HS-27A (cell line): ENCODE results near the gene ATP6V1G3.
"Not testable (repeated sequence)": the region's sequence is repeated elsewhere in the genome, so short reads cannot be mapped to it uniquely, and the experiment has no call there.

Experiments used
- DNase-seq: peaks from one replicate; pipeline ENCODE4 v3.0.0-alpha.2; 2012; ENCODE audit warnings: low read depth, missing footprints

Gene ATP6V1G3

DNA sequence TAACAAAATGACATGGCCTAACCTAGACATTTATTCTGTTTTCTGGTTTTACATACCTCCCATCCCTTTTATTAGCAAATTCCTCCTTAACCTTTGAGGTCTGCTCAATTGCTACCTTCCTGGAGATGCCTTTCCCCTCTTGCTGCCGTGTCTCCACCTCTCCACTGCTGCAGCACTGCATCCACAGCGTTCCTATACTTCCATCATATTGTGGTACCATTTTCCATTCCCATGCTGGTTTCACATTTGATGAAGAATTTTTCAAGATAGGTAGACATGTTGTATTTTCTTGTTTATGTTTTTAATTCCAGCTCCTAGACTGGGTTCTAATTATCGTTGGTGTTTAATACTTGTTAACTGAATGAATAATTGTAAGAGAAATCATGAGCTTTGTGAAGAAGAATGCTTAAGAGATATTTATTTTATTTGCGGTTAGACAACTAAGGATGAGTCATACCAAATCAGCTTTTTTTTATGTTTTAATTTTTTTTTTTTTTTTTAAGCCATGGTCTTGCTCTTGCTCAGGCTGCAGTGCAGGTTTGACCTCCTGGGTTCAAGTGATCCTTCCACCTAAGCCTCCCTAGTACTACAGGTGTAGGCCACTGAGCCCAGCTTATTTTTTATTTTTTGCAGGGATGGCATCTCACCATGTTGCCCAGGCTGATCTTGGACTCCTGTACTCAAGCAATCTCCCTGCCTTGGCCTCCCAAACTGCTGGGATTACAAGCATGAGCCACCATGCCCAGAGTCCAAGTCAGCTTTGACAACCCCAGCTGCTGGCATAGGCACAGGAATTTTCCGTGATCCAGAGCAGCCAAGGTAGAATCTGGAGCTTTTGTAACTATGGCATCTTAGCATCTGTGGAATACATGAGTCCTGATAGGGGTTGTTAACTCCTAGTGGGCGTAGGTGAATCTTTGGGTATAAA, 44.0 kb downstream of the ATP6V1G3 start:
- peak; percentile 69 for DNase-seq

DNA sequence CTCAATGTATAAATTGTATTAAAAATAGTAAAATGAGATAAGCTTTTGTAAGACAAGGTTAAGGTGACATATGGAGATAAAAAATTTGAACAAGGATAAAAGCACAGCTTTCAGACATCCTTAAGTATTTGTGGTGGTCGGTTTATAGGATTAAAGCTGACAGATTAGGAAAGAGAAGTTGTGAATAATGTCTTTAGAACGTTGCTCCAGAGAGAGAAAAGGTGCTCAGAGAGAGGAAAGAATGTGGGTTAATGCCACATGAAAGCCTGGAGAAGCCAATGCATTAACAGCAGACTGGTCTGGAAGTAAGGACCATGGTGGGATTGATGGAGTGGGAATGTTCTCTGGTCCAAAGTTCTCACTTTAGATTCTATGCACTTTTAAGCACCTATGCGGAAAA, 44.8 kb downstream of the ATP6V1G3 start:
- no peak for DNase-seq

DNA sequence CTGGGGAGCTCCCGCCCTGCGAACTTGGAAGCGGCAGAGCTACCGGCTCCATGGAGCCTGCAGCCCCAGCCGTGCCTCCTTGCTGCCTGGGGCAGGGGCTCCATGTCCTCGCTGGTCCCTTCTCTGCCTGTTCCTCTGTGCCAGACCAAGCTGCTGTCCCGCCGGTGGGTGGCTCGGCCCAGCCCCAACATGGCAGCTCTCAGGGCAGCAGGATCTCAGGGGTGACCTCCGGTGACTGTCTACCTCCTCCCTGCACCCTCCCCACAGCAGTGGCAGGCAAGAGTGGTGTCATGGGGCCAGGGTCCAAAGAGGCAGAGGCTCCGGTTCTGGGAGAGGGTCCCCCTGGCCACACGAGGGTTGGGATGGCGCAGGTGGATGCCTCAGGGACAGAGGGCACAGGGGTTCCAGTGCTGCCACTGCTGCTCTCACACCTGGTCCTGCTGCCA, 45.8 kb downstream of the ATP6V1G3 start:
- DNase-seq: no peak

DNA sequence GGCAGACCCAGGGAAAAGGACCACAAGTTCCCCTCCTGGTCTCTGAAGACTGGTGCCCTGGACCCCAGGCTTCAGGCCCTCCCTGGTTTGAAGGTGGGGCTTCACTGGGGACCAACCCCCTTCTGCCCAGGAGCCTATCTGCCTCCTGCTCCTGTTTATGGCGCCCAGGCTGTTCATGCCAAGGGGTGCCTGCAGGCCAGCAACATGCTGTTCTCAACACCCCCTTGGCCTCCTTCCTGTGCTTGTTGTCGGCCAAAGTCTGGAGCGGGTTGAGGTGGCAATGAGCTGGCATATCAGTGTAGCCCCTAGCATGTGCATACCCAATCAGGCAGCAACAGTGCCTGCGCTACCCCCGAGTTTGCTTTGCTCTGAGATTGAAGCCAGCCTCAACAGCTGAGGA, 46.3 kb downstream of the ATP6V1G3 start:
- no peak for DNase-seq

DNA sequence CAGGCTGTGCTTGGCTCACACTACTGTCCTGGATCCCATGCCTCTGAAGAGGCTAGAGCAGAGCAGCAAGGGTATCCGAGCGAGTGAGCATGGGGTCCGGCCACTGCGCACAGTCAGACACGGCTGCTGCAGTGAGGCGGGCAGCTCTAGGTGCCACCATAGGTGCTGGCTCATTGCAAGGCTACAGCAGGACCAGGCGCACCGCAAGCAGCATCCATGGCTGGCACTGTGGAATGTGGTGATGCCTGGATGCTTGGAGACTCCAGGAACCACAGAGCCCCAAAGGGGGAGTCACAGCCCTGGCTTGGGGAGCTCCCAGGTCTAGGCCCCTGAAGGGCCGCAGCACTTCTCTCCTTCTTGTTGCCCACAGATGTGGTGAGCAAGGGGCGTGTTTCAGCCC, 47.2 kb downstream of the ATP6V1G3 start:
- no peak for DNase-seq

DNA sequence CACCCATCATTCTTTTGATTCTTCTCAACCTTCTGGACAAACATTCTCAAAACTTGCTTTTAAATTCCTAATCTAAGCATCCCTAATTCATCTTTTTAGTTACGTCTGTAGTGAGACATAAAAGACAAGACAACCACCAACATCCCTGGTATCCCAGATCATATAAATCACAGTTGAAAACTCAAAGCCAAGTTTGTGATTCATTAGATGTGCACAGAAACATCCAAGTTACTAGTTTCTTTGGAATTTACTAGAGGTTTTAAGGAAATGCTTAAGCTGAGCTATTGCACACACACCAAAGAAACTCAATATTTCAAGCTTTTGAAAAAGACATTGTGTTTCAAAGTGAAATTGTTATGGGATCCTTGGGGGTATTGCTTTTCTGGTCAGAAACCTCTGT, 47.6 kb downstream of the ATP6V1G3 start:
- peak; percentile 70 for DNase-seq

DNA sequence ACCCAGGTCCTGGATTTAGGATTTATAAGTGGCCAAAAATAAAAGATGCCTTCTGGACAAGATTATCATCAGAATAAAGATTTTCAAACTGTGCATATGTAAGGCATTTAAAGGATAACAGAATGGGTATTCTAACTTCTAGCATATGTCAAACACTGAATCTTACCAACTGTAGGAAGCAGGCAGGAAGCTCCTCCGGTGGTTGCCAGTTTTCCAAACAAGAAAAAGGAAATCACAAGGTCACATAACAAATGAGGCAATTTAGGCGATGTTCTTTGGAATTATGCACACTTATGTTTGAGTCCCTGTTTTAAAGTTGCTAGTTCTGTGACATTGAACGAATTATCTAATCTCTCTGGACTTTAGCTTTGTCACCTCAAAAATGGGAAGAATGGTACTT, 48.9 kb downstream of the ATP6V1G3 start:
- DNase-seq: no peak

DNA sequence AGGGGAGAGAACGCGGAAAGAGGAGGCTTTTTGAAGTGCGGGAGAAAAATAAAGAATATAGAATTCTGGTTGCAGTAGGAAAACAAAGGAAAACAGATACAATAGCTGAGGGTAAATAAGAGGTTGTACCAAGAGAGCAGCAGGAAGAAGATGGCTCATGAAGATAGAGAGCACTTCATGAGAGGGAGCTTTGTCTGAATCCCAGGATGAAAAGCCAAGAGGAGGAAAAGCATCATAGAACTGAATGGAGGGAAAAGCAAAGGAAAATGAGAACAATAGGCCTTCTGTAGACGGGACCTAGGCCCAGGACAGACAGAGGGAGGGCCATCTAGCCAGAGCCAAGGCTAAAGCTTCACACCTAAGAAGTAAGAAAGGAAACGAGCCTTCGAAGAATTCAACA, 49.5 kb downstream of the ATP6V1G3 start:
- DNase-seq: no peak

DNA sequence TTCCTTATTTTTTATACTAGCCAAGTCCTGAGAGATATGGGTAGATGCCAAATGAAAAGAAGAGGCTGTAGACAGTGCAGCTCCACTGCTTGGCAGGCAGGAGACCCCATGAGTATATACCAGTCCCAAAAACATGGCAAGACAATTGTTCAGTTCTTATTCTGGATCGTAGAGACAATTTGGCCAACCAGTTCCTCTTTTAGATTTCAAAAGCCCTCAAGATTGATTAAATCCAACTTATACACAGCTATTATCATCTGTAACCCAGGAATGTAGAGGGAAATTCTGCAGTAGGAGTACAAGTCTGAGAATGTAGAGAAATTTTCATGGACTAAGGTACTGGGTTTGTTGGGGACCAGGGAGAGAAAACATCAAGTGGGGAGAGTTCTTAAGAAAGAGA, 50.3 kb downstream of the ATP6V1G3 start:
- no peak for DNase-seq

DNA sequence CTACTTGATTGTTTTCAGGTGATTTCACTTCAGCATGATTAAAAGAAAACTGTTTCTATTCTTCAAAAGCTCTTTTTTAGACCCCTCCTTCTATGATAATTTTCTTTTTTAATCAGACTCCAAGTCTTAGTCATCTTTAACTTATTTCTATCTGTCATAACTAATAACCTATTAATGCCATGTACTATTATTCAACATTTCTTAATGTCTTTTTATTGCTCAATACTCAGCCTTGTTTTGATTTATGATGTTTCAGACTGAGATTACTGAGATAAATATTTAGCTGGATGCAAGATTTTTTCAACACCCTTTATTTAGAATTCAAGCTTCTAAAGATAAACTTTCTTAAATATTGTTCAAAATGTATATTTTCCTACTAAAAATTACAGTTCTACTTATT, 53.6 kb downstream of the ATP6V1G3 start:
- DNase-seq: no peak

DNA sequence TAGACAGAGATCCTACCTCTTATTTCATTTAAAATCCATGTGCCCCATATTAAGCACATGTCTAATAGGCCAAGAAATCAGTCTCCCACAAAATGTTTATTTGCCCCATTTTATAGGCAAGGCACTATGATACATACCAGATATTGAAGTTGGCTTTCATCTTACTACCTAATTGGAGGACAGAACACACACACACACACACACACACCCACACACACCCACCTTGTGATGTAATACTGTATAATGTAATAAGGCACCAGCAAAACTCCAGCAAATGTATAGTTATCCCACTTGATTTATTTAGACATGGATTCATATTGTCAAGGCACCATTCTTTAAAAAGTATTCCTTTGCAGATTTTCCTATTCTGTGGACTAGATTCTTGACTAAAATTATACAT, 56.8 kb downstream of the ATP6V1G3 start:
- DNase-seq: no peak

DNA sequence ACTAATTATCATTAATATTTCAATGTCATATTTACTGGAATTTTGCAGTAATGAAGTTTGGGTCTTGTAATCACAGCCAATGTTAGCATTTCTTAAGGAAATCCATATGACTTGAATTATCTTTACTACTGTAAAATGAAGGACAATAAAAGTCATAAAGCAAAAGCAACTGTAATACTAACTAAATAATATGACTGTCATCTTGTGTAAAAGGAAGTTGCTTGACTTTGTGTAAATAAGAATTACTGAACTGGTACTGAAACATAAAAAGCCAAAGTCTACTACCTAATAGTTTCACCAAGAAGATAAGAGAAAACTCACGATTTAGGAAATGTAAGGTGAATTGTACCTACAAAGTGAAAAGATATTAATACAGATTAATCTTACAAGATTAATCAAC, 57.5 kb downstream of the ATP6V1G3 start:
- no peak for DNase-seq

DNA sequence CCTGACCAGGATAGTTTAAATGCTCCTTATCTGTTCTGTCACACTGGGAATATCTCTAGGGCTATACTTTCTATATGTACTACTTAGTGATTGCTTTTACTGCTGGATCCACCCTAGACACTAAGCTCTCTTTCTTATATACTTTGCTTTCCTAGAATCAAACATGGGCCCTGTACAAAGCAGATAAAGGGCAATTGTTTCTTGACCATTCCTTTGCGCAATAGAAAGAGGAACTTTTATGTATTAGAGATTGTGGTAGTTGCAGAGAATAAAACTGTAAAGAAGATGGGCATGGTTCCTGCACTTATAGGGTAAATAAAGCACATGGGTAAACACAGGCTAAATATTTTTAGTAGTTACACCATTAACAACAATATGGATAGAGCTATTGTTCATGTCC, 58.8 kb downstream of the ATP6V1G3 start:
- no peak for DNase-seq

DNA sequence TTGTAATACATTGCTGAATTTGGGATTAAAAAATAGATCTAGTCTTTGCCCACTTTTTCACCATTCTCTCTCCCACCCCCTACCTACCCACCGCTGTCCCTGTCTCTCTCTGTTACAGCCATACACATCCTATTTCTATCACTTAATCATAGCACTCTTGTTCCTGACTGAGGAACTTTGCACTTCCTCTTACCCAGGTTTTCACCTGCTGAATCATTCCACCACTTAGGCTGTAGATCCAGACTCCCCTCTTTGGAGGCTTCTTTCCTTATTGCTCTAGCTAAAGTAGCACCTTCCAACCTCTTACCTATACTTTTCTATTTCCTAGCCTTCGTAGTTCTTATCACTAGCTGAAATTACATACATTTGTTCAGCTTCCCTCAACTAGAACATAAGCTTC, 59.6 kb downstream of the ATP6V1G3 start:
- DNase-seq: no peak

DNA sequence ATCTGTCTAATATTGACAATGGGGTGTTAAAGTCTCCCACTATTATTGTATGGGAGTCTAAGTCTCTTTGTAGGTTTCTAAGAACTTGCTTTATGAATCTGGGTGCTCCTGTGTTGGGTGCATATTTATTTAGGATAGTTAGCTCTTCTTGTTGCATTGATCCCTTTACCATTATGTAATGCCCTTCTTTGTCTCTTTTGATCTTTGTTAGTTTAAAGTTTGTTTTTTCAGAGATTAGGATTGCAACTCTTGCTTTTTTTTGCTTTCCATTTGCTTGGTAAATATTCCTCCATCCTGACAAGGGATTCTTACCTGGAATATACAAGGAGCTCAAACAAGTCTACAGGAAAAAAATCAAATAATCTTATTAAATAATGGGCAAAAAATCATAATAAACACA, 63.1 kb downstream of the ATP6V1G3 start:
- not testable (repeated sequence) for DNase-seq
